Vagina (tissue), 2 donors: ENCODE data around the gene PHOSPHO2.

Experiments used
- CTCF ChIP-seq, 3 experiments: fragments of 450-650 bp in 2 of 3; fragments of 200-600 bp in 1 of 3; sonication (generic) in 1 of 3; IDR thresholded peaks; one replicate each; pipeline ENCODE4 v1.5.1; 2017 to 2019; ENCODE audit warnings: antibody characterized with exemption in 3 of 3, mild to moderate bottlenecking in 2 of 3, moderate library complexity in 2 of 3
- POLR2A ChIP-seq, 2 donors: fragments of 450-650 bp; IDR thresholded peaks; one replicate each; pipeline ENCODE4 v1.6.1; 2017; ENCODE audit warnings: antibody characterized with exemption in 2 of 2, mild to moderate bottlenecking in 2 of 2, moderate library complexity in 2 of 2
- POLR2AphosphoS5 ChIP-seq, 2 donors: sonication (generic); formaldehyde crosslinking; IDR thresholded peaks; one replicate each; pipeline ENCODE4 v1.9.0; 2017; ENCODE audit warnings: antibody characterized with exemption in 2 of 2, mild to moderate bottlenecking in 2 of 2, low read depth in 1 of 2; ENCODE audit not compliant: insufficient read depth in 1 of 2

DNA sequence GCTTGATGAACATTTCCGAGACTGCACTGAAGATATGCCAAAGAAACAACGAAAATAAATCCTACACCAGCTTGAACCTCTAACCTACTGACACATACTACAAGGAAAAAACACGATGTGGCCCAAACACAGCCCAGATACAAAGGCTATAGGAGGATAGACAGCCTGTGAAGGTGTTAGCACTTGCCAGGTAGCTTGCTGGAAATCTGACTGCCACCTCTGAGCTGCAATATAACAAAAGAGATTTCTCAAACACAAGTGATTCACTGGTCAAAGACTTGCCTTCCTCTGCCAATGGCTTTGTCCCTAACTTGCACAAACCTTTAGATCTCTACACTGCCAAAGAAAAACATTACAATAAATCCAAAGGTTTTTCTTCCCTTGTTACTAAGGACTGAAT is 21.2 kb upstream of the PHOSPHO2 start:
- TF ChIP-seq CTCF (IDR thresholded peaks at IDR 0.05) (no peak), POLR2AphosphoS5 (IDR thresholded peaks at IDR 0.05; ENCODE audit: insufficient read depth in 1 of 2, low read depth in 1 of 2) (no peak), POLR2A (IDR thresholded peaks at IDR 0.05) (no peak)
